ENCODE data around the gene ZNF467. TPM values are rescaled to one million over a fixed set of nuclear protein-coding genes. Genes with fewer than 3 reads are reported as not detected.

Gene ZNF467
- total and polyA plus RNA-seq, 2 of the 8 experiments (the other 6 are each of a cell fraction or from before 2014, with no cell fraction given) = 0.50 to 0.51 TPM

DNA sequence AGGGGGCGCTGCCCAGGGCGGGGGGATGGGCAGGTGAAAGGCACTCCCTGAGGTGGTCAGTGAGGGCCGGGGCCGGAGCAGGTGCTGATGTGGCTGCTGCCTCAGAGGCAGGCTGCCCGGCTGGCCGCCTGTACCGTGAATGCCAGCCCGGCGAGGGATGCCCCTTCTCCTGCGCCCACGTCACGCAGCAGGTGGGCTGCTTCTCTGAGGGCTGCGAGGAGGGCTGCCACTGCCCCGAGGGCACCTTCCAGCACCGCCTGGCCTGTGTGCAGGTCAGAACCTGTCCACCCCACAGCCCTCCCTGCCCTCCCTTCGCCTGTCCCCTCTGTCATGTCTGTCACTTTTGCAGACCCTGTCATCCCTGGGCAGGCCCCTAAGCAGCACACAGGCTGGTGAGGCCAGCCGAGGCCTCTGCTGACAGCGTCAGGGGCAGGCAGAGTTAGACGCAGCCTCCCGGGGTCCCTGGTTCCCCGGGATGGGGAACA, 42.9 kb upstream of the ZNF467 start (continued):
- no peak for TF ChIP-seq EP300 (IDR thresholded peaks at IDR 0.05; ENCODE audit: borderline replicate concordance in 1 of 2, low read depth in 2 of 2, low read length in 2 of 2)

Data from H1 (cell line).